Lower leg skin (tissue), 3 donors: Measurements from ENCODE around the gene RNASEH1.

ENCODE experiments used
- POLR2A ChIP-seq, 2 donors: fragments of 450-650 bp; IDR thresholded peaks; one replicate each; pipeline ENCODE4 v1.6.1; 2016 to 2017; ENCODE audit warnings: antibody characterized with exemption in 2 of 2, mild to moderate bottlenecking in 1 of 2, moderate library complexity in 1 of 2
- TF ChIP-seq, protein P1 (sequence below), 3 donors: fragments of 450-650 bp; IDR thresholded peaks; one replicate each; pipeline ENCODE4 v1.5.1; 2016; ENCODE audit warnings: antibody characterized with exemption in 3 of 3, mild to moderate bottlenecking in 3 of 3, moderate library complexity in 2 of 3

DNA sequence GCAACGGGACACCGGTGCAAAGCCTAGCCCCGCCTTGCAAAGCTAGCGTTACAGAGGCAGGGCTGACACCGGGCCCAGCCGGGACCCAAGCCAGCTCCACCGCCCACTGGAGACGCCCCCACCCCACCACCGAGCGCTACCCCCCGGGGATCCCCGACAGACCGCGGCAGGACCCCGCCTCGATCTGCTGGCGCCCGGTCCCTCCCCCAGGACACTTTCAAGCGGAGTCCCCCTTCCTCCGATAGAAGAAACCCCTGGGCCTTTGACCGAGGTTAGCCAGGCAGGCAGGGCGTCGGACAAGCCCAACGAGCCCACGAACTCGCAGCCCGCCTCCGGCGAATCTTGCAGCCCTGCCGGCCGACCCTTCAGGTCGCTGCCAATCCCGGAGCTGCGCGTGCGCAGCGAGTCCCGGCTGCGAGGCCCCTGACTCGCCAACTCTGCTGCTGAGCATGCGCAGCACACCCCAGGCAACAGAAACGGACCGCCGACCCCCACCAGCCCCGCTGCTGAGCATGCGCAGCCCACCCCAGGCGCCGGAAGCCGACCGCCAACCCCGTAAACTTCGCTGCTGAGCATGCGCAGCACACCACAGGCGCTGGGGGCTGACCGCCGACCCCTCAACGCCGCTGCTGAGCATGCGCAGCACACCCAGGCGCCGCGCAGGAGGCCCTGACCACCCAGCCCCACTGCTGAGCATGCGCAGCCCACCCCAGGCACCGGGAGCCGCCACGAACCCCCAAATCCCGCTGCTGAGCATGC is 39.5 kb downstream of the RNASEH1 start:
- TF ChIP-seq, protein P1, sequence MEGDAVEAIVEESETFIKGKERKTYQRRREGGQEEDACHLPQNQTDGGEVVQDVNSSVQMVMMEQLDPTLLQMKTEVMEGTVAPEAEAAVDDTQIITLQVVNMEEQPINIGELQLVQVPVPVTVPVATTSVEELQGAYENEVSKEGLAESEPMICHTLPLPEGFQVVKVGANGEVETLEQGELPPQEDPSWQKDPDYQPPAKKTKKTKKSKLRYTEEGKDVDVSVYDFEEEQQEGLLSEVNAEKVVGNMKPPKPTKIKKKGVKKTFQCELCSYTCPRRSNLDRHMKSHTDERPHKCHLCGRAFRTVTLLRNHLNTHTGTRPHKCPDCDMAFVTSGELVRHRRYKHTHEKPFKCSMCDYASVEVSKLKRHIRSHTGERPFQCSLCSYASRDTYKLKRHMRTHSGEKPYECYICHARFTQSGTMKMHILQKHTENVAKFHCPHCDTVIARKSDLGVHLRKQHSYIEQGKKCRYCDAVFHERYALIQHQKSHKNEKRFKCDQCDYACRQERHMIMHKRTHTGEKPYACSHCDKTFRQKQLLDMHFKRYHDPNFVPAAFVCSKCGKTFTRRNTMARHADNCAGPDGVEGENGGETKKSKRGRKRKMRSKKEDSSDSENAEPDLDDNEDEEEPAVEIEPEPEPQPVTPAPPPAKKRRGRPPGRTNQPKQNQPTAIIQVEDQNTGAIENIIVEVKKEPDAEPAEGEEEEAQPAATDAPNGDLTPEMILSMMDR (IDR thresholded peaks at IDR 0.05): no peak
- TF ChIP-seq POLR2A (IDR thresholded peaks at IDR 0.05): no peak
